Activated naive CD4-positive, alpha-beta T cell treated with anti-CD3 and anti-CD28 coated beads for 36 hours (primary cell): ENCODE results near the gene OR5B3. TPM values are rescaled to one million over a fixed set of nuclear protein-coding genes. Genes with fewer than 3 reads are reported as not detected.

Experiments used
- CTCF ChIA-PET: fragments of 350-600 bp; sonication (Branson Sonifier 250); formaldehyde crosslinking; loops from one replicate; lab custom pipeline; 2021; ENCODE audit warnings: antibody characterized with exemption; lab: Charles Lee
- DNase-seq: peaks from one replicate; pipeline ENCODE4 v3.0.0-alpha.2; 2020
- H3K27ac Mint-ChIP-seq: one replicate; pipeline ENCODE4 v1.8.0; 2021; ENCODE audit warnings: mild to moderate bottlenecking, mixed read lengths
- H3K27me3 Mint-ChIP-seq: one replicate; pipeline ENCODE4 v1.8.0; 2021; ENCODE audit warnings: low read depth, mixed read lengths
- H3K36me3 Mint-ChIP-seq: one replicate; pipeline ENCODE4 v1.8.0; 2021; ENCODE audit warnings: low read depth, mixed read lengths
- H3K4me1 Mint-ChIP-seq: one replicate; pipeline ENCODE4 v1.8.0; 2021; ENCODE audit warnings: low read depth, mixed read lengths
- H3K4me3 Mint-ChIP-seq: one replicate; pipeline ENCODE4 v1.8.0; 2021; ENCODE audit warnings: mild to moderate bottlenecking, moderate library complexity, mixed read lengths
- H3K9me3 Mint-ChIP-seq: one replicate; pipeline ENCODE4 v1.8.0; 2021; ENCODE audit warnings: mixed read lengths
- intact Hi-C: fragments of 100-400 bp; cut with micrococcal nuclease; formaldehyde crosslinking; loops from one replicate; pipeline ENCODE4 v1.15.1; 2023
- total RNA-seq, 2 experiments: library from RNA; stranded (reverse); gene quantifications; one replicate each; pipeline ENCODE4 v1.2.3, GENCODE V29; 2021

The OR5B3 gene
- total RNA-seq, 2 experiments from 2014 or later: not detected

- peaks cover 9% of the 10 kb centered on the region for H3K4me1 Mint-ChIP-seq
- no peak for DNase-seq
- no peak overlapping the region for H3K27ac Mint-ChIP-seq
- no peak overlapping the region for H3K4me3 Mint-ChIP-seq
- intact Hi-C loops: loop anchor here (10.0 kb wide), 1 partner anchor 132 kb away; no protein-coding TSS in a partner anchor
- H3K9me3 Mint-ChIP-seq: peaks cover 6% of the 10 kb centered on the region
- peaks cover 2% of the 10 kb centered on the region for H3K27me3 Mint-ChIP-seq
- H3K36me3 Mint-ChIP-seq: no peaks in the 10 kb centered on the region
- CTCF ChIA-PET: no interaction called here
Observed at GRCh38 chr11:58392746-58393145, 13.9 kb downstream of the OR5B3 start.

- peaks cover 6% of the 10 kb centered on the region for H3K9me3 Mint-ChIP-seq
- peaks cover 9% of the 10 kb centered on the region for H3K4me1 Mint-ChIP-seq
- CTCF ChIA-PET: no interaction called here
- H3K36me3 Mint-ChIP-seq: no peaks in the 10 kb centered on the region
- intact Hi-C loops: loop anchor here (10.0 kb wide), 1 partner anchor 133 kb away; no protein-coding TSS in a partner anchor
- no peak overlapping the region for H3K4me3 Mint-ChIP-seq
- H3K27me3 Mint-ChIP-seq: peaks cover 2% of the 10 kb centered on the region
- H3K27ac Mint-ChIP-seq: no peak overlapping the region
- DNase-seq: no peak
Observed at GRCh38 chr11:58391879-58392278, 14.8 kb downstream of the OR5B3 start.

GRCh38 chr11:58390551-58391063, 16.1 kb downstream of the OR5B3 start:
- H3K4me1 Mint-ChIP-seq: peaks cover 8% of the 10 kb centered on the region
- intact Hi-C loops: loop anchor here (10.0 kb wide), 1 partner anchor 134 kb away; no protein-coding TSS in a partner anchor
- no peak overlapping the region for H3K4me3 Mint-ChIP-seq
- H3K36me3 Mint-ChIP-seq: no peaks in the 10 kb centered on the region
- DNase-seq: no peak
- peaks cover 2% of the 10 kb centered on the region for H3K27me3 Mint-ChIP-seq
- H3K27ac Mint-ChIP-seq: no peak overlapping the region
- H3K9me3 Mint-ChIP-seq: peaks cover 6% of the 10 kb centered on the region
- CTCF ChIA-PET: interaction anchor here (0.9 kb wide), 1 partner anchor 263 kb away, joined by 3 read pairs; no protein-coding TSS in a partner anchor

DNA sequence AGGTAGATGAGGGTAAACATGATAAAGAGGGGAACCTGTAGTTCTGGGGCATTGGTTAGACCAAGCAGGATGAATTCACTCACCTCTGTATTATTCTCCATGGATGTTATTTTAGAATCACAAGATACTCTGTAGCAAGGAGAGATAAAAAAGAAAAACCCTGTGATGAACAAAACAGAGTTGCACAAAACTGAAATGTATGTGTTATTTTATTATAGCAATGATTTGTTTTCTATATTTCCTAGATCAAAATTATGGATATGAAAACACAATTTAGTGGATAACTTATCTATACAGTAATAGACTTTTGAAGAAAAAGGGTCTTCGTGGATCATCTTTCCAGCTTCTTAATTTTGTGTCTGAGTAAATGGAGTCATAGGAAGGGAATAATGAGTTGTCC, 47.7 kb downstream of the OR5B3 start, which contains the start of gene OR5B17:
Gene OR5B17, minus strand, starts transcription at position 101 of the 400 bp plus-strand sequence. Its CDS starts 0 bp downstream, at position 101.
- Mint-ChIP-seq H3K27me3 (peaks cover 7% of the 10 kb centered on the region), H3K27ac (no peak within 1 kb of the TSS), H3K4me1 (no peaks in the 10 kb centered on the region), H3K9me3 (no peaks in the 10 kb centered on the region), H3K36me3 (no peaks in the 10 kb centered on the region), H3K4me3 (no peak within 1 kb of the TSS)
- CTCF ChIA-PET: no interaction called here
- no peak for DNase-seq
- intact Hi-C loops: no loop called here

- no peak overlapping the region for H3K4me3 Mint-ChIP-seq
- no peaks in the 10 kb centered on the region for H3K4me1 Mint-ChIP-seq
- intact Hi-C loops: no loop called here
- no peak for DNase-seq
- H3K36me3 Mint-ChIP-seq: no peaks in the 10 kb centered on the region
- H3K27me3 Mint-ChIP-seq: peaks cover 6% of the 10 kb centered on the region
- no peaks in the 10 kb centered on the region for H3K9me3 Mint-ChIP-seq
- no peak overlapping the region for H3K27ac Mint-ChIP-seq
- CTCF ChIA-PET: no interaction called here
Observed at GRCh38 chr11:58354727-58355126, 51.9 kb downstream of the OR5B3 start.

Other genes with a start within 250 kb of the OR5B3 start
- not detected for gene OR9Q2, start 217.8 kb downstream of the OR5B3 start, total RNA-seq
- gene OR1S2, start 202.7 kb downstream of the OR5B3 start, total RNA-seq: not detected
- not detected for gene OR1S1, start 194.2 kb downstream of the OR5B3 start, total RNA-seq
- not detected for gene OR10Q1, start 178.0 kb downstream of the OR5B3 start, total RNA-seq
- gene OR10W1, start 138.6 kb downstream of the OR5B3 start, total RNA-seq: not detected
- gene OR5B17, start 47.8 kb downstream of the OR5B3 start, total RNA-seq: not detected
- not detected for gene OR5B2, start 21.2 kb upstream of the OR5B3 start, total RNA-seq
- not detected for gene OR5B12, start 35.4 kb upstream of the OR5B3 start, total RNA-seq
- not detected for gene OR5B21, start 101.2 kb upstream of the OR5B3 start, total RNA-seq
- gene LPXN, start 169.0 kb upstream of the OR5B3 start, total RNA-seq: 10 to 100 TPM; 84.9 to 85.1 TPM
- 10 to 100 TPM; 30.5 to 32.6 TPM for gene ZFP91, start 172.2 kb upstream of the OR5B3 start, total RNA-seq
- 1 to 10 TPM in 1 of 2 experiments, under 1 TPM in 1; 0.77 to 1.1 TPM for gene CNTF, start 215.8 kb upstream of the OR5B3 start, total RNA-seq